Stimulated activated CD8-positive, alpha-beta memory T cell treated with anti-CD3 and anti-CD28 coated beads, Interleukin-15, amount 100 ng/mL, for 4 hours (primary cell): ENCODE data around the gene NUDT14.

Experiments
- DNase-seq, 2 donors: peaks; one replicate each; pipeline ENCODE4 v3.0.0-alpha.2; 2020; ENCODE audit warnings: low read depth in 2 of 2

Gene NUDT14

GRCh38 chr14:105146976-105147635 is 34.0 kb downstream of the NUDT14 start:
- DNase-seq, result no peak

GRCh38 chr14:105146181-105146975 is 34.7 kb downstream of the NUDT14 start:
- no peak for DNase-seq

- no peak for DNase-seq
These were observed 35.5 kb downstream of the NUDT14 start for GRCh38 chr14:105145381-105146180.

GRCh38 chr14:105144666-105145380 is 36.3 kb downstream of the NUDT14 start:
- no peak for DNase-seq

- no peak for DNase-seq
These were observed 37.0 kb downstream of the NUDT14 start for GRCh38 chr14:105144026-105144665.

- DNase-seq, result no peak
These were observed 37.6 kb downstream of the NUDT14 start for GRCh38 chr14:105143451-105144025.

- DNase-seq, result no peak
These were observed 38.3 kb downstream of the NUDT14 start for GRCh38 chr14:105142651-105143450.

GRCh38 chr14:105141486-105142281 is 39.4 kb downstream of the NUDT14 start:
- no peak for DNase-seq

GRCh38 chr14:105141026-105141425 is 40.1 kb downstream of the NUDT14 start:
- DNase-seq, result no peak

GRCh38 chr14:105140581-105140980 is 40.5 kb downstream of the NUDT14 start:
- DNase-seq, result no peak

GRCh38 chr14:105139831-105140239 is 41.3 kb downstream of the NUDT14 start:
- DNase-seq, result no peak

- DNase-seq, result no peak
These were observed 41.8 kb downstream of the NUDT14 start for GRCh38 chr14:105139212-105139825.

GRCh38 chr14:105138551-105139111 is 42.5 kb downstream of the NUDT14 start:
- DNase-seq, result no peak

GRCh38 chr14:105138021-105138541 is 43.0 kb downstream of the NUDT14 start:
- no peak for DNase-seq

- no peak for DNase-seq
These were observed 43.6 kb downstream of the NUDT14 start for GRCh38 chr14:105137481-105138020.

- no peak for DNase-seq
These were observed 44.5 kb downstream of the NUDT14 start for GRCh38 chr14:105136401-105137322.
